Neural progenitor cell (in vitro differentiated cells): ENCODE measurements around the gene OPCML. TPM values are rescaled to one million over a fixed set of nuclear protein-coding genes. Genes with fewer than 3 reads are reported as not detected.

Experiments
- DNase-seq: peaks from one replicate; pipeline ENCODE4 v3.0.0-alpha.2; 2016; ENCODE audit warnings: low spot score
- H2AFZ ChIP-seq: fragments of 200-600 bp; sonication (generic); replicated peaks from 2 replicates; pipeline ENCODE4 v1.6.1; 2016; ENCODE audit warnings: antibody characterized with exemption
- H3F3A ChIP-seq: fragments of 200-600 bp; sonication (generic); 2 replicates; pipeline ENCODE4 v1.6.1; 2016; ENCODE audit warnings: antibody characterized with exemption, low read depth
- H3K27ac ChIP-seq: fragments of 200-600 bp; sonication (generic); 2 replicates; pipeline ENCODE4 v1.5.1; 2016; ENCODE audit warnings: mild to moderate bottlenecking
- H3K27me3 ChIP-seq: fragments of 200-600 bp; sonication (generic); 2 replicates; pipeline ENCODE4 v1.6.1; 2016; ENCODE audit warnings: mild to moderate bottlenecking, moderate library complexity
- H3K36me3 ChIP-seq: fragments of 200-600 bp; sonication (generic); 2 replicates; pipeline ENCODE4 v1.5.1; 2016
- H3K4me1 ChIP-seq: fragments of 200-600 bp; sonication (generic); 2 replicates; pipeline ENCODE4 v1.6.1; 2016; ENCODE audit warnings: mixed run types
- H3K4me2 ChIP-seq: fragments of 200-600 bp; sonication (generic); 2 replicates; pipeline ENCODE4 v1.6.1; 2016
- H3K4me3 ChIP-seq: fragments of 200-600 bp; sonication (generic); 2 replicates; pipeline ENCODE4 v1.5.1; 2016
- H3K79me2 ChIP-seq: fragments of 200-600 bp; sonication (generic); 2 replicates; pipeline ENCODE4 v1.6.1; 2016; ENCODE audit warnings: low read depth
- H3K9ac ChIP-seq: fragments of 200-600 bp; sonication (generic); 2 replicates; pipeline ENCODE4 v1.6.1; 2016
- H3K9me3 ChIP-seq: fragments of 200-600 bp; sonication (generic); 2 replicates; pipeline ENCODE4 v1.5.1; 2016; ENCODE audit warnings: low read depth
- H4K20me1 ChIP-seq: fragments of 200-600 bp; sonication (generic); 2 replicates; pipeline ENCODE4 v1.6.1; 2016; ENCODE audit warnings: low read depth
- H3K27ac Mint-ChIP-seq: 3 replicates; pipeline ENCODE4 v1.8.0; 2021; ENCODE audit warnings: mixed read lengths
- H3K27me3 Mint-ChIP-seq: 2 replicates; pipeline ENCODE4 v1.8.0; 2022; ENCODE audit warnings: low read depth, mild to moderate bottlenecking, inconsistent platforms, moderate library complexity, mixed read lengths; ENCODE audit not compliant: insufficient read depth
- H3K36me3 Mint-ChIP-seq: 3 replicates; pipeline ENCODE4 v1.8.0; 2021; ENCODE audit warnings: mixed read lengths
- H3K4me1 Mint-ChIP-seq: 3 replicates; pipeline ENCODE4 v1.8.0; 2021; ENCODE audit warnings: mixed read lengths
- H3K4me3 Mint-ChIP-seq: 3 replicates; pipeline ENCODE4 v1.8.0; 2021; ENCODE audit warnings: mild to moderate bottlenecking, moderate library complexity, mixed read lengths
- H3K9me3 Mint-ChIP-seq: 3 replicates; pipeline ENCODE4 v1.8.0; 2020; ENCODE audit warnings: mixed read lengths
- EZH2 ChIP-seq: fragments of 200-600 bp; sonication (generic); IDR thresholded peaks from 2 replicates; pipeline ENCODE4 v1.6.1; 2017; ENCODE audit warnings: antibody characterized with exemption, mild to moderate bottlenecking, moderate library complexity
- EZH2phosphoT487 ChIP-seq: fragments of 200-600 bp; sonication (generic); IDR thresholded peaks from 2 replicates; pipeline ENCODE4 v1.6.1; 2017; ENCODE audit warnings: antibody characterized with exemption
- total RNA-seq: library from RNA; depleted of rRNA; stranded (reverse); fragments of >200 nt; gene quantifications from 2 replicates; pipeline ENCODE4 v1.2.3, GENCODE V29; 2015; ENCODE audit warnings: low replicate concordance
- TF ChIP-seq, protein P1 (sequence below): fragments of 200-600 bp; sonication (generic); IDR thresholded peaks from 2 replicates; pipeline ENCODE4 v1.5.1; 2017; ENCODE audit warnings: antibody characterized with exemption, mild to moderate bottlenecking

Gene OPCML
- total RNA-seq, 1 donor from 2014 or later: 0.02 TPM

DNA sequence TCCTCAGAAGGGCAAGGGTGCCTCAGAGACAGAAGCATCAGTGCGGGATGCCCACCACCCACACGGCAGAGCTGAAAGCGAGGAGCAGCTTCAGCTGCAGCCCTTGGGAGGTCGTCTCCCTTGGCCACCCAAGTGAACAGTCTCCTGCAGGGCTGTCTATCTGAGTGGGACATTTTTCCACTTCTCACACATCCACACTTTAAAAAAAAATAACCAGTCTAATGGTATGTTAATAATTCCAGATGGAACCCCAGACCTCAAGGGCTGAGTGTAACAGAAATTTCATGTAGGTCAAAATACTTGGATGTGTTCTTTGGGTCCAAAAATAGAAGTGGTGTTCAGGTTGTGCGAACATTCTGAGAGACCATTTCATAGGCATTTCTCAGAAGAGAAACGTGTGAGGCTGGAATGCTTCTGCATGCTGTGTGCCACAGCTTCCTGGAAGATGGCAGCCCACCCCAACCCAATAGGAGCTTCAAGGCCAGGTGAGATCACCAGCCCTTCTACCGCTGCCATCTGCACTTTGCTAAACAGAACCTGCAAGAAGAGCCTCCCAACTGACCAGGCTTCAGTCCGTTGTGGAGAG is 623.2 kb downstream of the OPCML start:
- Histone ChIP-seq H3K4me1 (peaks cover 14% of the 10 kb centered on the region), H3K4me3 (no peak overlapping the region), H3K79me2 (no peaks in the 10 kb centered on the region), H3K27me3 (no peaks in the 10 kb centered on the region), H4K20me1 (no peaks in the 10 kb centered on the region), H2AFZ (no peak overlapping the region), H3K9ac (no peak overlapping the region), H3K4me2 (no peak overlapping the region), H3K27ac (no peak overlapping the region), H3K36me3 (no peaks in the 10 kb centered on the region), H3K9me3 (no peaks in the 10 kb centered on the region), H3F3A (no peaks in the 10 kb centered on the region)
- no peaks in the 10 kb centered on the region for H3K9me3 Mint-ChIP-seq
- peaks cover 29% of the 10 kb centered on the region for H3K4me1 Mint-ChIP-seq
- no peak overlapping the region for H3K27ac Mint-ChIP-seq
- no peak overlapping the region for H3K4me3 Mint-ChIP-seq
- no peaks in the 10 kb centered on the region for H3K36me3 Mint-ChIP-seq
- TF ChIP-seq EZH2 (no peak), EZH2phosphoT487 (no peak)
- TF ChIP-seq, protein P1, sequence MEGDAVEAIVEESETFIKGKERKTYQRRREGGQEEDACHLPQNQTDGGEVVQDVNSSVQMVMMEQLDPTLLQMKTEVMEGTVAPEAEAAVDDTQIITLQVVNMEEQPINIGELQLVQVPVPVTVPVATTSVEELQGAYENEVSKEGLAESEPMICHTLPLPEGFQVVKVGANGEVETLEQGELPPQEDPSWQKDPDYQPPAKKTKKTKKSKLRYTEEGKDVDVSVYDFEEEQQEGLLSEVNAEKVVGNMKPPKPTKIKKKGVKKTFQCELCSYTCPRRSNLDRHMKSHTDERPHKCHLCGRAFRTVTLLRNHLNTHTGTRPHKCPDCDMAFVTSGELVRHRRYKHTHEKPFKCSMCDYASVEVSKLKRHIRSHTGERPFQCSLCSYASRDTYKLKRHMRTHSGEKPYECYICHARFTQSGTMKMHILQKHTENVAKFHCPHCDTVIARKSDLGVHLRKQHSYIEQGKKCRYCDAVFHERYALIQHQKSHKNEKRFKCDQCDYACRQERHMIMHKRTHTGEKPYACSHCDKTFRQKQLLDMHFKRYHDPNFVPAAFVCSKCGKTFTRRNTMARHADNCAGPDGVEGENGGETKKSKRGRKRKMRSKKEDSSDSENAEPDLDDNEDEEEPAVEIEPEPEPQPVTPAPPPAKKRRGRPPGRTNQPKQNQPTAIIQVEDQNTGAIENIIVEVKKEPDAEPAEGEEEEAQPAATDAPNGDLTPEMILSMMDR: no peak
- DNase-seq: no peak
- H3K27me3 Mint-ChIP-seq: peaks cover 3% of the 10 kb centered on the region

DNA sequence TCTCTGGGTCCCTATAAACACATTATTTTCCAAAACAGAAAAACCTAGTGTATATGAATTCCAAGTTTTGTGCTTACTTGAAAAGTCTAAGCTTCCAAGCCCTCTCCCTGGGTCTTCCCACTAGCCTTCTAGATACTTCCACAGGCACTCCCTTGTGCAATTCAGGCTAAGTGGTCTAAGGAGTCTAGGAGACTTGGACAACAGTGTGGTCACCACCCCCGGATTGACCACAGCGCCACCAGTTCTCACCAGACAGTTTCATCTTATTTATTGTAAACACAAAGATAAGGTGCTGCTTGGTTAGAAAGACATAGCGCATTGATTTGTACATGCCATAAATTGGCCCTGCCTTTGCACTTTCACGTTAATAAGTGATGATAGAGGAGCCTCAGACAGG is 623.9 kb downstream of the OPCML start:
- no peak overlapping the region for H3K27ac ChIP-seq
- no peaks in the 10 kb centered on the region for H3F3A ChIP-seq
- no peaks in the 10 kb centered on the region for H3K9me3 ChIP-seq
- H4K20me1 ChIP-seq: no peaks in the 10 kb centered on the region
- no peaks in the 10 kb centered on the region for H3K27me3 ChIP-seq
- no peak overlapping the region for H3K27ac Mint-ChIP-seq
- no peak for DNase-seq
- H3K4me3 ChIP-seq: no peak overlapping the region
- H3K79me2 ChIP-seq: no peaks in the 10 kb centered on the region
- H3K4me1 Mint-ChIP-seq: peaks cover 24% of the 10 kb centered on the region
- TF ChIP-seq, protein P1: no peak
- H3K4me1 ChIP-seq: peaks cover 14% of the 10 kb centered on the region
- H3K4me3 Mint-ChIP-seq: no peak overlapping the region
- H3K36me3 Mint-ChIP-seq: no peaks in the 10 kb centered on the region
- no peak overlapping the region for H3K9ac ChIP-seq
- no peak overlapping the region for H3K4me2 ChIP-seq
- no peaks in the 10 kb centered on the region for H3K36me3 ChIP-seq
- peaks cover 2% of the 10 kb centered on the region for H3K27me3 Mint-ChIP-seq
- H3K9me3 Mint-ChIP-seq: no peaks in the 10 kb centered on the region
- H2AFZ ChIP-seq: no peak overlapping the region

GRCh38 chr11:132907651-132908413 is 624.5 kb downstream of the OPCML start:
- Mint-ChIP-seq H3K36me3 (no peaks in the 10 kb centered on the region), H3K4me1 (peaks cover 23% of the 10 kb centered on the region), H3K27ac (no peak overlapping the region), H3K9me3 (peaks cover 2% of the 10 kb centered on the region), H3K27me3 (peaks cover 2% of the 10 kb centered on the region), H3K4me3 (no peak overlapping the region)
- TF ChIP-seq, protein P1: no peak
- TF ChIP-seq EZH2: no peak
- TF ChIP-seq EZH2phosphoT487: no peak
- Histone ChIP-seq H3K4me2 (no peak overlapping the region), H3K79me2 (no peaks in the 10 kb centered on the region), H3K4me3 (no peak overlapping the region), H3K4me1 (peaks cover 14% of the 10 kb centered on the region), H3K27me3 (no peaks in the 10 kb centered on the region), H3K9me3 (no peaks in the 10 kb centered on the region), H3K27ac (no peak overlapping the region), H3F3A (no peaks in the 10 kb centered on the region), H3K9ac (no peak overlapping the region), H2AFZ (no peak overlapping the region), H3K36me3 (no peaks in the 10 kb centered on the region), H4K20me1 (no peaks in the 10 kb centered on the region)
- no peak for DNase-seq
